ENCODE results near the gene KCNC4. TPM values are rescaled to one million over a fixed set of nuclear protein-coding genes. Genes with fewer than 3 reads are reported as not detected.

KCNC4 gene
- total and polyA plus RNA-seq, 2 of the 13 experiments (the other 11 are each of a cell fraction or from before 2014, with no cell fraction given), result 0.24 to 0.66 TPM

GRCh38 chr1:110209715-110210603 lies at the start of gene KCNC4 (continued):
- TF ChIP-seq HIC2 (CRISPR knock-in tag; IDR thresholded peaks at IDR 0.05; ENCODE audit: low read depth) (no peak), NR2F6 (IDR thresholded peaks at IDR 0.05) (no peak), NR2F6 (CRISPR knock-in tag; IDR thresholded peaks at IDR 0.05) (peak; percentile 67), GABPB1 (CRISPR knock-in tag; IDR thresholded peaks at IDR 0.05) (peak; percentile 67; the same call in 1 of the 2 replicates), ZNF770 (CRISPR knock-in tag; IDR thresholded peaks at IDR 0.05) (no peak), FOXK2 (IDR thresholded peaks at IDR 0.05) (no peak), ZSCAN25 (CRISPR knock-in tag; IDR thresholded peaks at IDR 0.05) (0 out of 2 replicates have a peak, but pooled peaks have one; percentile 65), ZNF761 (CRISPR knock-in tag; conservative IDR thresholded peaks at IDR 0.05) (0 out of 2 replicates have a peak, but pooled peaks have one; percentile 11), MTF2 (CRISPR knock-in tag; IDR thresholded peaks at IDR 0.05; ENCODE audit: borderline replicate concordance) (peak; percentile 6; the same call in 1 of the 2 replicates), TARDBP (CRISPR knock-in tag; IDR thresholded peaks at IDR 0.05) (0 out of 2 replicates have a peak, but pooled peaks have one; percentile 26), HOXA3 (CRISPR knock-in tag; IDR thresholded peaks at IDR 0.05) (peak; percentile 19; the same call in 1 of the 2 replicates), RFX1 (IDR thresholded peaks at IDR 0.05) (no peak), ZNF562 (CRISPR knock-in tag; IDR thresholded peaks at IDR 0.05; ENCODE audit: borderline replicate concordance) (no peak), SKIL (CRISPR knock-in tag; IDR thresholded peaks at IDR 0.05; ENCODE audit: borderline replicate concordance) (peak; percentile 32; the same call in 1 of the 2 replicates), NCOA2 (CRISPR knock-in tag; IDR thresholded peaks at IDR 0.05) (no peak), ZNF691 (CRISPR knock-in tag; IDR thresholded peaks at IDR 0.05; ENCODE audit: borderline replicate concordance, low read depth) (0 out of 2 replicates have a peak, but pooled peaks have one; percentile 34), NONO (IDR thresholded peaks at IDR 0.05) (no peak), NONO (CRISPR knock-in tag; conservative IDR thresholded peaks at IDR 0.05) (0 out of 2 replicates have a peak, but pooled peaks have one; percentile 41), ZSCAN22 (CRISPR knock-in tag; IDR thresholded peaks at IDR 0.05) (no peak), TFDP1 (CRISPR knock-in tag; IDR thresholded peaks at IDR 0.05; ENCODE audit: borderline replicate concordance) (peak; percentile 27; the same call in 1 of the 2 replicates), CREBL2 (CRISPR knock-in tag; IDR thresholded peaks at IDR 0.05; ENCODE audit: borderline replicate concordance) (no peak)
